ENCODE results near the gene INSR.
"Not testable (repeated sequence)": the region's sequence is repeated elsewhere in the genome, so short reads cannot be mapped to it uniquely, and the experiment has no call there.

The INSR gene

GRCh38 chr19:7098096-7098495, 196.1 kb downstream of the INSR start:
- DNase-seq (no peak), ATAC-seq (no peak)

- ATAC-seq = no peak
- DNase-seq = no peak
These were observed 205.2 kb downstream of the INSR start for GRCh38 chr19:7088999-7089398.

- DNase-seq (no peak), ATAC-seq (no peak)
These were observed 210.9 kb downstream of the INSR start for GRCh38 chr19:7083076-7083956.

GRCh38 chr19:7078008-7078407, 216.2 kb downstream of the INSR start:
- ATAC-seq (no peak), DNase-seq (no peak)

GRCh38 chr19:7076151-7076550, 218.1 kb downstream of the INSR start:
- DNase-seq (no peak), ATAC-seq (no peak)

GRCh38 chr19:7074705-7075282, 219.4 kb downstream of the INSR start:
- ATAC-seq (no peak), DNase-seq (no peak)

GRCh38 chr19:7072541-7072940, 221.7 kb downstream of the INSR start:
- ATAC-seq (no peak), DNase-seq (no peak)

- peak; percentile 24 for ATAC-seq
- DNase-seq = no peak
These were observed 224.3 kb downstream of the INSR start for GRCh38 chr19:7069904-7070226.

GRCh38 chr19:7069042-7069903, 224.9 kb downstream of the INSR start, which contains the start of gene ZNF557:
ZNF557 (plus strand) TSS chr19:7069703; CDS start chr19:7075075, 5,372 bp downstream.
- DNase-seq = peak; percentile 99
- ATAC-seq = peak; percentile 95

GRCh38 chr19:7068599-7068998, 225.6 kb downstream of the INSR start:
- ATAC-seq (no peak), DNase-seq (no peak)

GRCh38 chr19:7067716-7068115, 226.5 kb downstream of the INSR start:
- no peak for ATAC-seq
- no peak for DNase-seq

GRCh38 chr19:7067122-7067521, 227.1 kb downstream of the INSR start:
- ATAC-seq, DNase-seq: not testable (repeated sequence)

- DNase-seq = no peak
- ATAC-seq = no peak
These were observed 230.3 kb downstream of the INSR start for GRCh38 chr19:7063764-7064418.

GRCh38 chr19:7063339-7063738, 230.9 kb downstream of the INSR start:
- DNase-seq (no peak), ATAC-seq (no peak)
